WTC11 (cell line): ENCODE results near the gene PHRF1. TPM values are rescaled to one million over a fixed set of nuclear protein-coding genes. Genes with fewer than 3 reads are reported as not detected.
A peak's percentile ranks its signal among the peaks of the same experiment; 100 is the strongest.

ENCODE experiments used
- ATAC-seq: fragments of 200-7000 bp; cut with Tn5 transposase; 2 replicates; pipeline ENCODE4 v1.10.0; 2021; ENCODE audit warnings: mild to moderate bottlenecking, moderate library complexity
- CTCF ChIA-PET: fragments of 300-600 bp; sonication (Branson Sonifier 250); formaldehyde crosslinking; loops from one replicate; lab custom pipeline; 2021; ENCODE audit warnings: antibody characterized with exemption; lab: Charles Lee
- POLR2A ChIA-PET: fragments of 350-600 bp; sonication (Branson Sonifier 250); formaldehyde crosslinking; loops from one replicate; lab custom pipeline; 2021; ENCODE audit warnings: antibody characterized with exemption; lab: Charles Lee
- DNase-seq: peaks from one replicate; pipeline ENCODE4 v3.0.0; 2021; ENCODE audit warnings: low spot score
- H3K27ac Mint-ChIP-seq: 2 replicates; pipeline ENCODE4 v1.8.0; 2021; ENCODE audit warnings: mixed read lengths
- H3K27me3 Mint-ChIP-seq: 2 replicates; pipeline ENCODE4 v1.8.0; 2021; ENCODE audit warnings: low read depth, mild to moderate bottlenecking, moderate library complexity, mixed read lengths
- H3K36me3 Mint-ChIP-seq: 2 replicates; pipeline ENCODE4 v1.8.0; 2021; ENCODE audit warnings: mixed read lengths
- H3K4me1 Mint-ChIP-seq: 2 replicates; pipeline ENCODE4 v1.8.0; 2022; ENCODE audit warnings: mixed read lengths
- H3K4me3 Mint-ChIP-seq: 2 replicates; pipeline ENCODE4 v1.8.0; 2021; ENCODE audit warnings: mild to moderate bottlenecking, moderate library complexity, mixed read lengths
- H3K9me3 Mint-ChIP-seq: 2 replicates; pipeline ENCODE4 v1.8.0; 2021; ENCODE audit warnings: mixed read lengths
- CREM ChIP-seq: sonication (generic); formaldehyde crosslinking; IDR thresholded peaks from 2 replicates; pipeline ENCODE4 v1.8.1; 2022; ENCODE audit warnings: mild to moderate bottlenecking, missing genetic modification reagents, moderate library complexity
- ELF4 ChIP-seq: sonication (generic); formaldehyde crosslinking; IDR thresholded peaks from 2 replicates; pipeline ENCODE4 v1.8.1; 2022; ENCODE audit warnings: low read depth, mild to moderate bottlenecking, moderate library complexity, missing genetic modification reagents
- FOXJ3 ChIP-seq: sonication (generic); formaldehyde crosslinking; IDR thresholded peaks from 2 replicates; pipeline ENCODE4 v1.9.0; 2021; ENCODE audit warnings: missing genetic modification reagents, mild to moderate bottlenecking, borderline replicate concordance
- GTF2I ChIP-seq: fragments of 250-450 bp; sonication (Bioruptor Pico); conservative IDR thresholded peaks from 2 replicates; pipeline ENCODE4 v1.4.0; 2021; ENCODE audit warnings: mild to moderate bottlenecking
- TCF7 ChIP-seq: sonication (generic); formaldehyde crosslinking; IDR thresholded peaks from 2 replicates; pipeline ENCODE4 v1.8.0; 2022; ENCODE audit warnings: mild to moderate bottlenecking, low read depth, missing genetic modification reagents, moderate library complexity
- ZNF121 ChIP-seq: sonication (generic); formaldehyde crosslinking; IDR thresholded peaks from 2 replicates; pipeline ENCODE4 v1.8.0; 2023; ENCODE audit warnings: missing genetic modification reagents
- ZNF396 ChIP-seq: fragments of 250-450 bp; sonication (Bioruptor Pico); IDR thresholded peaks from 2 replicates; pipeline ENCODE4 v1.8.0; 2021; ENCODE audit warnings: mild to moderate bottlenecking, moderate library complexity, borderline replicate concordance
- ZNF425 ChIP-seq: fragments of 250-450 bp; sonication (Bioruptor Pico); conservative IDR thresholded peaks from 2 replicates; pipeline ENCODE4 v1.9.0; 2021; ENCODE audit warnings: mild to moderate bottlenecking
- total RNA-seq: library from RNA; stranded (reverse); gene quantifications from 3 replicates; pipeline ENCODE4 v1.2.3, GENCODE V29; 2021
- TF ChIP-seq, protein P1 (sequence below): sonication (generic); formaldehyde crosslinking; conservative IDR thresholded peaks from 2 replicates; pipeline ENCODE4 v1.8.1; 2023; ENCODE audit warnings: mild to moderate bottlenecking, low read depth, missing genetic modification reagents, moderate library complexity
- TF ChIP-seq, protein P2 (sequence below): sonication (generic); formaldehyde crosslinking; IDR thresholded peaks from 2 replicates; pipeline ENCODE4 v1.8.1; 2022; ENCODE audit warnings: mild to moderate bottlenecking, moderate library complexity, missing genetic modification reagents
- TF ChIP-seq, protein P3 (sequence below): sonication (generic); formaldehyde crosslinking; IDR thresholded peaks from 2 replicates; pipeline ENCODE4 v1.8.1; 2023; ENCODE audit warnings: mild to moderate bottlenecking, moderate library complexity, missing genetic modification reagents

Gene PHRF1
- total RNA-seq, 1 experiment from 2014 or later = 46.9 TPM

DNA sequence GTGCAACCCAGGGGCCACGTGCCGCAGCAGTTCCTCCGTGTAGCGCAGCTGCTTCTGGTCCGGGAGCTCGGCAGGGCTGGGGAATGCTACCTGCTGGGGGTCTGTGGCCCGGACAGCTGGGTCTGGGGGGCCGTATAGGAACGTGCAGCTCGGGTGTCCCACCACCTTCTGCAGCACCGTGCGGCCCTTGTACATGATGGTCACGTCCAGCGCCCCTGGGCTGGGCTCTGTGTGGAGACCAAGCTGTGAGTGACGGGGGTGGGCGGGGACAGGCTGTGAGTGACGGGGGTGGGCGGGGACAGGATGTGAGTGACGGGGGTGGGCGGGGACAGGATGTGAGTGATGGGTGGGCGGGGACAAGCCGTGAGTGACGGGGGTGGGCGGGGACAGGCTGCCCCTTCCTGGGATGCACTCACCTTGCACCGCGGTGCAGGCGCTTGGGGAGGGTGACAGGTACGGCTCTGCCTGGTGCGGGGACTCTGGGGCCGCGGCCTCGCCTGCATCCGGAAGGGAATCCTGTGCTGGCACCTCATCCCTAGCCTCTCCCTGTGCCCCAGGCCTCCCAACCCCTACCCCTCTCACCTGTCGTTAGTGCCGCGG, 37.2 kb downstream of the PHRF1 start:
- DNase-seq = peak; percentile 82
- POLR2A ChIA-PET = interaction anchor here (0.6 to 1.0 kb wide), 2 partner anchors 38 to 120 kb away, joined by 3 to 4 read pairs; no protein-coding TSS in a partner anchor
- Mint-ChIP-seq H3K4me3 (no peak overlapping the region), H3K27ac (no peak overlapping the region), H3K9me3 (no peaks in the 10 kb centered on the region), H3K36me3 (peaks cover 10% of the 10 kb centered on the region), H3K27me3 (no peaks in the 10 kb centered on the region), H3K4me1 (0 out of 2 replicates have a peak, but pooled peaks cover 4% of the 10 kb centered on the region)
- CTCF ChIA-PET = interaction anchor here (0.5 to 2.8 kb wide), 8 partner anchors 22 to 150 kb away, joined by 3 to 14 read pairs (median 4); no protein-coding TSS in a partner anchor
- ATAC-seq = peak; percentile 55
- TF ChIP-seq GTF2I (CRISPR knock-in tag) = no peak
- TF ChIP-seq, protein P1, sequence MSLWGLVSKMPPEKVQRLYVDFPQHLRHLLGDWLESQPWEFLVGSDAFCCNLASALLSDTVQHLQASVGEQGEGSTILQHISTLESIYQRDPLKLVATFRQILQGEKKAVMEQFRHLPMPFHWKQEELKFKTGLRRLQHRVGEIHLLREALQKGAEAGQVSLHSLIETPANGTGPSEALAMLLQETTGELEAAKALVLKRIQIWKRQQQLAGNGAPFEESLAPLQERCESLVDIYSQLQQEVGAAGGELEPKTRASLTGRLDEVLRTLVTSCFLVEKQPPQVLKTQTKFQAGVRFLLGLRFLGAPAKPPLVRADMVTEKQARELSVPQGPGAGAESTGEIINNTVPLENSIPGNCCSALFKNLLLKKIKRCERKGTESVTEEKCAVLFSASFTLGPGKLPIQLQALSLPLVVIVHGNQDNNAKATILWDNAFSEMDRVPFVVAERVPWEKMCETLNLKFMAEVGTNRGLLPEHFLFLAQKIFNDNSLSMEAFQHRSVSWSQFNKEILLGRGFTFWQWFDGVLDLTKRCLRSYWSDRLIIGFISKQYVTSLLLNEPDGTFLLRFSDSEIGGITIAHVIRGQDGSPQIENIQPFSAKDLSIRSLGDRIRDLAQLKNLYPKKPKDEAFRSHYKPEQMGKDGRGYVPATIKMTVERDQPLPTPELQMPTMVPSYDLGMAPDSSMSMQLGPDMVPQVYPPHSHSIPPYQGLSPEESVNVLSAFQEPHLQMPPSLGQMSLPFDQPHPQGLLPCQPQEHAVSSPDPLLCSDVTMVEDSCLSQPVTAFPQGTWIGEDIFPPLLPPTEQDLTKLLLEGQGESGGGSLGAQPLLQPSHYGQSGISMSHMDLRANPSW (CRISPR knock-in tag) = no peak

GRCh38 chr11:614021-614622, 37.9 kb downstream of the PHRF1 start:
- Mint-ChIP-seq H3K36me3 (peaks cover 8% of the 10 kb centered on the region), H3K9me3 (no peaks in the 10 kb centered on the region), H3K27ac (0 out of 2 replicates have a peak overlapping the region, but pooled peaks have one; percentile 27), H3K4me3 (peak overlapping the region; percentile 20; the same call in 1 of the 2 replicates), H3K4me1 (0 out of 2 replicates have a peak, but pooled peaks cover 4% of the 10 kb centered on the region), H3K27me3 (no peaks in the 10 kb centered on the region)
- TF ChIP-seq, protein P2, sequence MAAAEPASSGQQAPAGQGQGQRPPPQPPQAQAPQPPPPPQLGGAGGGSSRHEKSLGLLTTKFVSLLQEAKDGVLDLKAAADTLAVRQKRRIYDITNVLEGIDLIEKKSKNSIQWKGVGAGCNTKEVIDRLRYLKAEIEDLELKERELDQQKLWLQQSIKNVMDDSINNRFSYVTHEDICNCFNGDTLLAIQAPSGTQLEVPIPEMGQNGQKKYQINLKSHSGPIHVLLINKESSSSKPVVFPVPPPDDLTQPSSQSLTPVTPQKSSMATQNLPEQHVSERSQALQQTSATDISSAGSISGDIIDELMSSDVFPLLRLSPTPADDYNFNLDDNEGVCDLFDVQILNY (CRISPR knock-in tag) = 0 out of 2 replicates have a peak, but pooled peaks have one; percentile 31
- TF ChIP-seq, protein P3, sequence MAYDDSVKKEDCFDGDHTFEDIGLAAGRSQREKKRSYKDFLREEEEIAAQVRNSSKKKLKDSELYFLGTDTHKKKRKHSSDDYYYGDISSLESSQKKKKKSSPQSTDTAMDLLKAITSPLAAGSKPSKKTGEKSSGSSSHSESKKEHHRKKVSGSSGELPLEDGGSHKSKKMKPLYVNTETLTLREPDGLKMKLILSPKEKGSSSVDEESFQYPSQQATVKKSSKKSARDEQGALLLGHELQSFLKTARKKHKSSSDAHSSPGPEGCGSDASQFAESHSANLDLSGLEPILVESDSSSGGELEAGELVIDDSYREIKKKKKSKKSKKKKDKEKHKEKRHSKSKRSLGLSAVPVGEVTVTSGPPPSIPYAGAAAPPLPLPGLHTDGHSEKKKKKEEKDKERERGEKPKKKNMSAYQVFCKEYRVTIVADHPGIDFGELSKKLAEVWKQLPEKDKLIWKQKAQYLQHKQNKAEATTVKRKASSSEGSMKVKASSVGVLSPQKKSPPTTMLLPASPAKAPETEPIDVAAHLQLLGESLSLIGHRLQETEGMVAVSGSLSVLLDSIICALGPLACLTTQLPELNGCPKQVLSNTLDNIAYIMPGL (CRISPR knock-in tag) = no peak
- no peak for TF ChIP-seq ELF4 (CRISPR knock-in tag)
- no peak for TF ChIP-seq ZNF396
- TF ChIP-seq TCF7 (CRISPR knock-in tag) = no peak
- ChIA-PET POLR2A (interaction anchor here (0.6 to 1.0 kb wide), 2 partner anchors 38 to 120 kb away, joined by 3 to 4 read pairs; no protein-coding TSS in a partner anchor), CTCF (interaction anchor here (0.6 to 2.8 kb wide), 5 partner anchors 24 to 208 kb away, joined by 3 to 14 read pairs (median 3); no protein-coding TSS in a partner anchor)
- DNase-seq = no peak
- no peak for ATAC-seq

DNA sequence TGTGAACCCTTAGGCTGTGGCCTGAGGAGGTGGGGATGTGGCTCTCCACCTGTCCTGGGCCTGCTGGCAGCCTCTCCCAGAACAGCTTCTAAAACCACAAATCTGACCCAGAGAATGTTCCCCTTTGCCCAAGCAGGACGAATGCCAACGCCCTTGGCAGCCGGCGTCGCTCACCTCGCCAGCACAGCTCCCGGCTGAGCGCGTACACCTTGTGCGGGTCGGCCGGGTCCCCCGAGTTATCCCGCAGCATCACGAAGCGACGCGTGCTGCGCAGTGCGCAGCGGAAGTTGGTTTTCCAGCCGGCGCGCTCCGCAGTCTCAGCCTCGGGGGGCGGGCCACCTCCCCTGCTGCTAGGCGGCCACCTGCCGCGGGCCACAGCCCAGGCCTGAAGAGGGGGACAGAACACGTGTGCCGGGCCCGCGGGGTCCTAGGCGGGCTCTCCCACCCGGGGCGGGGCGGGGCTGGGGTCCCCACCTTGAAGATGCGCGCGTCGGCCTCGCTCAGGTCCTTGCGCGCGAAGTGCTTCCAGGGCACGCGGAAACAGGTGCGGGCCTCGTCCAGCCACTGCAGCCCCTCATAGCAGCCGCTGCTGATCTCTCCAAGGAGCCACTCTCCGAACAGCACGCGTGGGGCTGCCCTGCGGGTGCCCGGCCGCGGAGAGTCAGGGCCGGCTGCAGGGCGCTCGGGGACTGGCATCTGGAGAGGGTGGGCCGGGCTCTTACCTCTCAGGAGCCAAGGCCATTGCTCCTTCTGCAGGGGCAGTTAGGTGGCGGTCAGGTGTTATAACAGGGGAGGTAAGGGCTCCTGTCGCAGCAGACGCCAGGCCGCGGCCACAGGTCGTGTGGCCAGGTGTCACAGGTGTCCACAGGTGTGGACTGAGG, 38.6 kb downstream of the PHRF1 start:
- Mint-ChIP-seq H3K4me3 (peak overlapping the region; percentile 78), H3K36me3 (peaks cover 8% of the 10 kb centered on the region), H3K27ac (peak overlapping the region; percentile 95), H3K27me3 (no peaks in the 10 kb centered on the region), H3K9me3 (no peaks in the 10 kb centered on the region), H3K4me1 (0 out of 2 replicates have a peak, but pooled peaks cover 4% of the 10 kb centered on the region)
- CTCF ChIA-PET = interaction anchor here (0.8 to 1.4 kb wide), 7 partner anchors 26 to 208 kb away, joined by 3 read pairs; no protein-coding TSS in a partner anchor
- ATAC-seq = peak; percentile 0; the same call in 1 of the 2 replicates
- no peak for DNase-seq
- no peak for TF ChIP-seq FOXJ3 (CRISPR knock-in tag)
- no peak for TF ChIP-seq ZNF121 (CRISPR knock-in tag)
- no peak for TF ChIP-seq ZNF425 (CRISPR knock-in tag)
- 0 out of 2 replicates have a peak, but pooled peaks have one; percentile 14 for TF ChIP-seq CREM (CRISPR knock-in tag)
- POLR2A ChIA-PET = interaction anchor here (1.0 to 1.1 kb wide), 3 partner anchors 23 to 49 kb away, joined by 3 to 4 read pairs (median 3); no protein-coding TSS in a partner anchor
